HL-60 (cell line): ENCODE measurements around the gene ADCY5.

Experiments
- DNase-seq, 2 experiments: peaks; one replicate each; pipeline ENCODE4 v3.0.0-alpha.2; 2010 to 2020; ENCODE audit warnings: low read depth in 1 of 2, low spot score in 1 of 2
- H3K27ac ChIP-seq: fragments of 250-450 bp; sonication (Bioruptor Pico); replicated peaks from 2 replicates; pipeline ENCODE4 v1.5.1; 2020; ENCODE audit warnings: mild to moderate bottlenecking, moderate library complexity
- H3K27me3 ChIP-seq: fragments of 250-450 bp; sonication (Bioruptor Pico); 2 replicates; pipeline ENCODE4 v1.5.1; 2021; ENCODE audit warnings: mild to moderate bottlenecking, moderate library complexity; ENCODE audit not compliant: insufficient read depth, poor library complexity, severe bottlenecking
- H3K4me3 ChIP-seq: replicated peaks from 2 replicates; pipeline ENCODE4 v1.5.1; 2011; ENCODE audit warnings: mild to moderate bottlenecking, control low read depth, low read length; ENCODE audit not compliant: insufficient read depth
- GABPA ChIP-seq: IDR thresholded peaks from 2 replicates; pipeline ENCODE4 v1.6.1; 2012; ENCODE audit warnings: low read depth
- POLR2AphosphoS5 ChIP-seq: IDR thresholded peaks from 2 replicates; pipeline ENCODE4 v1.6.1; 2012; ENCODE audit warnings: low read depth
- SPI1 ChIP-seq: IDR thresholded peaks from 2 replicates; pipeline ENCODE4 v1.6.1; 2012; ENCODE audit warnings: low read depth, mild to moderate bottlenecking, borderline replicate concordance
- TF ChIP-seq, protein P1 (sequence below): IDR thresholded peaks from 2 replicates; pipeline ENCODE4 v1.6.1; 2012; ENCODE audit warnings: low read depth; ENCODE audit not compliant: insufficient replicate concordance
- TF ChIP-seq, protein P2 (sequence below): IDR thresholded peaks from one replicate; pipeline ENCODE4 v1.5.1; 2011; ENCODE audit warnings: low read length, control low read depth, inconsistent platforms; ENCODE audit not compliant: insufficient read depth

The ADCY5 gene

DNA sequence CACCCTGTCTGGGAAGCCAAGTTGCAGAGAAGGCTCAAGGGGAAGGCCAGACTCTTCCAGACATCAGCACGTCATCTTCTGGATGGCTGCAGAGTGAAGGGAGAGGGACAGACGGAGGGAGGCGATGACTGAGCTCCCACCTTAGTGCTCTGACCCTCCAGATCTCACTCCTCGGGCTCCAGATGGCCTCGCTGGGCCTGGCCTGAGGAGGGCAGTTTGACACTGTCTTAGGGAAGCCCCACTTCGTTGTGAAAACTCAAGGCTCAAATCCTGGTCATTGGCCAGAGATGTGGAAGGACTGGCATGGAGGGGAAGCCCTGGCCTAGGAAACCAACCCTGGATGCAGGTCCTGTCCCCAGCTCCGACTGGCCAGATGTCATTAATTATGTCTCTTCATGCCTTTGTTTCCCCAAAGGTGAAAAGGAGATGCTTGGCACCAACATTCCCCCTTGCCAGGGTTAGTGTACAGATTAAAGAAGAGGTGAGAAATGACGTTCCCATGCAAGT, 70.4 kb downstream of the ADCY5 start:
- no peak overlapping the region for H3K27ac ChIP-seq
- H3K27me3 ChIP-seq, result no peaks in the 10 kb centered on the region
- TF ChIP-seq POLR2AphosphoS5, result no peak
- TF ChIP-seq, protein P1, sequence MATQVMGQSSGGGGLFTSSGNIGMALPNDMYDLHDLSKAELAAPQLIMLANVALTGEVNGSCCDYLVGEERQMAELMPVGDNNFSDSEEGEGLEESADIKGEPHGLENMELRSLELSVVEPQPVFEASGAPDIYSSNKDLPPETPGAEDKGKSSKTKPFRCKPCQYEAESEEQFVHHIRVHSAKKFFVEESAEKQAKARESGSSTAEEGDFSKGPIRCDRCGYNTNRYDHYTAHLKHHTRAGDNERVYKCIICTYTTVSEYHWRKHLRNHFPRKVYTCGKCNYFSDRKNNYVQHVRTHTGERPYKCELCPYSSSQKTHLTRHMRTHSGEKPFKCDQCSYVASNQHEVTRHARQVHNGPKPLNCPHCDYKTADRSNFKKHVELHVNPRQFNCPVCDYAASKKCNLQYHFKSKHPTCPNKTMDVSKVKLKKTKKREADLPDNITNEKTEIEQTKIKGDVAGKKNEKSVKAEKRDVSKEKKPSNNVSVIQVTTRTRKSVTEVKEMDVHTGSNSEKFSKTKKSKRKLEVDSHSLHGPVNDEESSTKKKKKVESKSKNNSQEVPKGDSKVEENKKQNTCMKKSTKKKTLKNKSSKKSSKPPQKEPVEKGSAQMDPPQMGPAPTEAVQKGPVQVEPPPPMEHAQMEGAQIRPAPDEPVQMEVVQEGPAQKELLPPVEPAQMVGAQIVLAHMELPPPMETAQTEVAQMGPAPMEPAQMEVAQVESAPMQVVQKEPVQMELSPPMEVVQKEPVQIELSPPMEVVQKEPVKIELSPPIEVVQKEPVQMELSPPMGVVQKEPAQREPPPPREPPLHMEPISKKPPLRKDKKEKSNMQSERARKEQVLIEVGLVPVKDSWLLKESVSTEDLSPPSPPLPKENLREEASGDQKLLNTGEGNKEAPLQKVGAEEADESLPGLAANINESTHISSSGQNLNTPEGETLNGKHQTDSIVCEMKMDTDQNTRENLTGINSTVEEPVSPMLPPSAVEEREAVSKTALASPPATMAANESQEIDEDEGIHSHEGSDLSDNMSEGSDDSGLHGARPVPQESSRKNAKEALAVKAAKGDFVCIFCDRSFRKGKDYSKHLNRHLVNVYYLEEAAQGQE, result no peak
- no peak for TF ChIP-seq GABPA
- no peak for TF ChIP-seq SPI1
- TF ChIP-seq, protein P2, sequence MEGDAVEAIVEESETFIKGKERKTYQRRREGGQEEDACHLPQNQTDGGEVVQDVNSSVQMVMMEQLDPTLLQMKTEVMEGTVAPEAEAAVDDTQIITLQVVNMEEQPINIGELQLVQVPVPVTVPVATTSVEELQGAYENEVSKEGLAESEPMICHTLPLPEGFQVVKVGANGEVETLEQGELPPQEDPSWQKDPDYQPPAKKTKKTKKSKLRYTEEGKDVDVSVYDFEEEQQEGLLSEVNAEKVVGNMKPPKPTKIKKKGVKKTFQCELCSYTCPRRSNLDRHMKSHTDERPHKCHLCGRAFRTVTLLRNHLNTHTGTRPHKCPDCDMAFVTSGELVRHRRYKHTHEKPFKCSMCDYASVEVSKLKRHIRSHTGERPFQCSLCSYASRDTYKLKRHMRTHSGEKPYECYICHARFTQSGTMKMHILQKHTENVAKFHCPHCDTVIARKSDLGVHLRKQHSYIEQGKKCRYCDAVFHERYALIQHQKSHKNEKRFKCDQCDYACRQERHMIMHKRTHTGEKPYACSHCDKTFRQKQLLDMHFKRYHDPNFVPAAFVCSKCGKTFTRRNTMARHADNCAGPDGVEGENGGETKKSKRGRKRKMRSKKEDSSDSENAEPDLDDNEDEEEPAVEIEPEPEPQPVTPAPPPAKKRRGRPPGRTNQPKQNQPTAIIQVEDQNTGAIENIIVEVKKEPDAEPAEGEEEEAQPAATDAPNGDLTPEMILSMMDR, result no peak
- DNase-seq, result no peak
- H3K4me3 ChIP-seq, result no peak overlapping the region

DNA sequence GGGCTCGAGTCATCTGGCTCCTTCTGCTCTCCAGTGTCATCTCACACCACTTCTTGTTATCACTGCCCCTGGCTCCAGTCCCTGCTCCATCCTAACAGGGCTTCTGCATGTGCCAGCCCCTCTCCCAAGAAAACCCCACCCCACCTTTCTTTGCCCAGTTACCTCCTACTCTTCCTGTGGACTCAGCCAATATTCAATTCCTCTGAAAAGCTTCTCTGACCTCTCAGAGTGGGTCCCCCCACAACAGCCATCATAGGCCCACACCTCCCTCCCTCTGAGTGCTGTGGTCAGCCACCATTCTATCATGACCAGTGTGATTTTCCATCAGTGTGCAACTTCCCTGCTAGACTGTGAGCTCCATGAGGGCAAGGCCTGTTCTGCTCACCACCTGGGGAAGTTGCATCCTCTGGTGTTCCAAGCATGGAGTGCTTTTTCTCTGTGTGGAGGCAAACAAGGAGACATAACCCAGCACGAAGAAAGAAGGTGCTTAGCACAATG, 71.6 kb downstream of the ADCY5 start:
- DNase-seq, result no peak
- Histone ChIP-seq H3K27me3 (no peaks in the 10 kb centered on the region), H3K27ac (no peak overlapping the region), H3K4me3 (no peak overlapping the region)
- TF ChIP-seq GABPA (no peak), POLR2AphosphoS5 (no peak), SPI1 (no peak)
- TF ChIP-seq, protein P1, result no peak
- TF ChIP-seq, protein P2, result no peak

DNA sequence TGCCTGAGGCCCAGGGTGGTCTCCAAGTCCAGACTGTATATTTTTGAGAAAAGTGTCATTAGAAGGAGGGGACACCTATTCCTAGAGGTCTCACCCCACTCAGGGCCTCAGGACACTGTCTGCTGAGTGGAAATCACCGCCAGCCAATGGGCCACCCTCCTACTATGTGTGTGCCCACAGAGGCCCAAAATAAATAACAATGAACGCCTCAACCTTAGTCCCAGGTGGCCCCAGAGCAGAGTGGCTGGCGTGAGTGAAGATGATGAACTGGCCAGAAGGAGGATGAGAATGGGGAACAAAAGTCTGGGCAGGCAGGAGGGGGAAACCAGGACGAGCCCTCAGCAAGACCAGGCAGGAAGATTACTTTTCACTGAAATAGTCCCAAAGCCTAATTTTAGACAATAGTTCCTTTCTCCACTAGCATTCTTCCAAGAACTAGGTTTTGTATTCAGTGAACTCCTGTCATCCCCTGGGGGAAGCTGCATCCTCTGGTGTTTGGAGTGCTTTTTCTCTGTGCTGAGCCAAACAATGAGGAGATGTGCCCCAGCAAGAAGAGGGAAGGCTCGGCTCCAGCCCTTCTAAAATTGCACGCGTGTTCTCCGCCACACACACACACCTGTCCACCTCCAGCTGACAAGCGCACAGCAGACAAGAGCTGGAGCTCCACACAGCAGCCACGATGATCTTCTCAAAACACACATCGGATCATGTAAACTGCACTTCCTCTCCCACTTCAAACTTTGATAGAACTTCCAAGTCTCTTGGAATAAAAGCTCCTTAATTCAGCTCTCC, 72.2 kb downstream of the ADCY5 start:
- Histone ChIP-seq H3K27ac (no peak overlapping the region), H3K4me3 (no peak overlapping the region), H3K27me3 (no peaks in the 10 kb centered on the region)
- TF ChIP-seq, protein P2, result no peak
- TF ChIP-seq SPI1 (no peak), GABPA (no peak)
- TF ChIP-seq, protein P1, result no peak
- no peak for DNase-seq
